ENCODE measurements around the gene HOXA9. TPM values are rescaled to one million over a fixed set of nuclear protein-coding genes. Genes with fewer than 3 reads are reported as not detected.

HOXA9 gene
- total RNA-seq, 2 experiments from 2014 or later: not detected

DNA sequence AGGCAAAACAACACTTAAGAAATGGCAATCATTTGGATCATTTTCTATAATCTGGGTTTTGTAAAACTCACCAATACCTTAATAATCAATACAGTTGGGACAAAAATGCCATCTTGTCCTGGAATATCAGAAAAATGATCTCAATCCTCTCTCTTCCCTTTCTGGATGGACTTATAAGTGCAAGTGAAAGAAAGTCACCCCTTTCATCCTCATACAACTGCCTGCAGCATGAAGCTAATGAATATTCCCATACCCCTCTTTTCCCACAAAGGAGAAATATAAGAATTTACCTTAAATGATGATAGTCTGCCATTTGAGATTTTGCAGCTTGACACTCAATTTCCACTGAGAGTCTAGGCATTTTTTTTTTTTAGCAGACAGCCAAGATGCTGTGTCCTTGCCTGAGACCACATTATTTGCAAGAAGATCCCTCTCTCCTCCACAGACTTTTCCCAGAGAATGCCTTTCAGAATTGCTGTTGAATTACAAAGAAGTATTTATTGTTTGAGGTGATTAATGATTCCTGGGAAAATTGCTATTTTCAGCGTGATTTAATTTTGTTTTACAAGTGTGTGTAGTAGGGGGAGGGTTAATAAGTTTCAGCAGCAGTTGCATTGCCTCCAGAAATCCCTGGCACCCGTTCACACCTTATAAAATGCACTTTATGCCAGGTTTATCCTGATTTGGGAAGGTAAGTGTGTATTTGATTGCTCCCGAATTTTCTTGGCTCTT is 38.6 kb downstream of the HOXA9 start:
- DNase-seq (no peak), ATAC-seq (no peak)
- Mint-ChIP-seq H3K9me3 (no peaks in the 10 kb centered on the region), H3K36me3 (ENCODE audit: low read depth) (peaks cover 3% of the 10 kb centered on the region), H3K4me3 (no peak overlapping the region), H3K4me1 (ENCODE audit: low read depth) (no peaks in the 10 kb centered on the region), H3K27ac (no peak overlapping the region), H3K27me3 (peaks cover 16% of the 10 kb centered on the region)
- intact Hi-C loops (cut with micrococcal nuclease): no loop called here
- no peak for TF ChIP-seq CTCF (IDR thresholded peaks at IDR 0.05)
- POLR2A ChIA-PET: interaction anchor here (0.7 kb wide), 1 partner anchor 37 kb away, joined by 3 read pairs; no protein-coding TSS in a partner anchor
- CTCF ChIA-PET: no interaction called here

DNA sequence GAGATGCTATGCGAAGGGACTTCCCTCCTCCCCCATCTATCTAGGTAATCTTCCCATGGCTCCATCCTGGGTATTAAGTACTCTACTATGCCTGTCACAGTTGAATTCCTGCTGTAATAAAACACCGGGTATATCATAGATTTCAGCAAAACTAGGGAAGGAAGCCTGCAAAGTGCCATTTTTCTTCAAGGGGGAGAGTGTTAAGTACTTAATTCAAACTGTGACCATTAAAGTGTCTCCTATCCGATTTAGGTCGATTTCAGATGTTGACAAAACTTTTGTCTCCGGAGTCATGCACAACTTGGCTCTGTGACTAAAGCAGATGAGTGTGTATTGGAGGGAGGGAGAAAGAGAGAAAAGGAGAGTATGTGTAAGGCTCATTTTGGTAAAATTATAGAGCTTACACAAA is 39.3 kb downstream of the HOXA9 start:
- ATAC-seq: no peak

DNA sequence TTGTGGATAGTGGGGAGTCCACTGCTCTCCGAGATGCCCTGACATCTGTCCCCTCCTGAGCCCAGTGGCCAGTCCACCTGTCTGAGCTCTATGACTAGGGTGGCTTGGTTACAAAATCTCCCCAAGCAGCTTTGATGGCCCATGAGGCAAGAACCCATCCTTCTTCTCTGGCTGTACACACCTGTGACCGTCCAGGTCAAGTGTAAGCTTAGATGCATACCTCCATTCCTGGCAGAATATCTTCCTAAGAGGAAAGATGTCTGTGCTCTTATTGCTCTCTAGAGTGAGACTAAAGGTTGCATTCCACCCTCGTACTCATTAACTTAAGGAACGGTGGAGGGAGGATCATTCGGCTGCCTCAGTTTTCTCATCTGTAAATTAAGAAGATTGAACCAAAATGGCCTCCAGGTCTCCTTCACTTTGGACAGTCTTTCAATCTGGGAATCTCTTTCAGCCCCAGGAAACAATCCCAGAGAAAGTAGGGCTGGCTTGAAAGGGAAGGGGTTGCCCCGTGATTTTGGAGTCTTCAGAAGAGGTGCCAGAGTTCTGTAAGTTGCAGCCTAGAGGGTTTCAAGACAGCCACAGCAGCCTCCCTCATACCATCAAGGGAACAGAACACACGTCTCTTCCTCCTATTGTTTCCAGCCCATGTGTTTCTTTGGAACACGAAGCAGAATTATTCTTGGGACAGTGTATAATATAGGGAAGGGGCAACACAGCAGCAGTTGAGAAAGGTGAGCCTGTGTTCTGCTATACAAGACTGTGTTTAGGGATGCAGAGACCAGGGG is 40.2 kb downstream of the HOXA9 start:
- peaks cover 12% of the 10 kb centered on the region for H3K27me3 Mint-ChIP-seq
- ATAC-seq (no peak), DNase-seq (no peak)
- H3K36me3 Mint-ChIP-seq (ENCODE audit: low read depth): no peaks in the 10 kb centered on the region
- H3K27ac Mint-ChIP-seq: no peak overlapping the region
- H3K4me1 Mint-ChIP-seq (ENCODE audit: low read depth): no peaks in the 10 kb centered on the region
- CTCF ChIA-PET: no interaction called here
- POLR2A ChIA-PET: no interaction called here
- no peak overlapping the region for H3K4me3 Mint-ChIP-seq
- no peak for TF ChIP-seq CTCF (IDR thresholded peaks at IDR 0.05)
- H3K9me3 Mint-ChIP-seq: no peaks in the 10 kb centered on the region
- intact Hi-C loops (cut with micrococcal nuclease): no loop called here

More for the DNA sequence above, 39.3 kb downstream of the HOXA9 start:
- Mint-ChIP-seq H3K4me1 (ENCODE audit: low read depth) (no peaks in the 10 kb centered on the region), H3K9me3 (no peaks in the 10 kb centered on the region), H3K36me3 (ENCODE audit: low read depth) (no peaks in the 10 kb centered on the region), H3K27ac (no peak overlapping the region), H3K27me3 (peaks cover 12% of the 10 kb centered on the region), H3K4me3 (no peak overlapping the region)
- intact Hi-C loops (cut with micrococcal nuclease): no loop called here
- no peak for TF ChIP-seq CTCF (IDR thresholded peaks at IDR 0.05)
- no peak for DNase-seq
- ChIA-PET CTCF (no interaction called here), POLR2A (interaction anchor here (0.7 kb wide), 1 partner anchor 37 kb away, joined by 3 read pairs; no protein-coding TSS in a partner anchor)

- intact Hi-C loops (cut with micrococcal nuclease): no loop called here
- no peak for ATAC-seq
- Mint-ChIP-seq H3K4me1 (ENCODE audit: low read depth) (no peaks in the 10 kb centered on the region), H3K27ac (no peak overlapping the region), H3K27me3 (peaks cover 12% of the 10 kb centered on the region), H3K36me3 (ENCODE audit: low read depth) (no peaks in the 10 kb centered on the region), H3K4me3 (no peak overlapping the region), H3K9me3 (no peaks in the 10 kb centered on the region)
- CTCF ChIA-PET: no interaction called here
- no peak for DNase-seq
- POLR2A ChIA-PET: no interaction called here
- TF ChIP-seq CTCF (IDR thresholded peaks at IDR 0.05): no peak
Observed at GRCh38 chr7:27124096-27124901, 41.0 kb downstream of the HOXA9 start.

Measured in activated CD8-positive, alpha-beta T cell treated with anti-CD3 and anti-CD28 coated beads for 36 hours (primary cell).